ENCODE data around the gene DNAH3.

- TF ChIP-seq GATA2 (IDR thresholded peaks at IDR 0.05; ENCODE audit: low read depth, low read length) (no peak), GATA3 (IDR thresholded peaks at IDR 0.05; ENCODE audit: low read depth, low read length) (no peak)
Measured at GRCh38 chr16:20969386-20969785, 181.3 kb downstream of the DNAH3 start.

Measured in SH-SY5Y (cell line).